Gastrocnemius medialis (tissue), 4 donors: ENCODE measurements around the gene RREB1.

Source experiments
- CTCF ChIP-seq, 5 experiments: fragments of 450-650 bp in 3 of 5; fragments of 200-600 bp in 2 of 5; sonication (generic) in 2 of 5; IDR thresholded peaks in 4 of 5; conservative IDR thresholded peaks in 1 of 5; 1 replicate in 4 of 5; 2 replicates in 1 of 5; pipeline ENCODE4 v1.5.1; 2016 to 2019; ENCODE audit warnings: antibody characterized with exemption in 5 of 5, mild to moderate bottlenecking in 3 of 5, moderate library complexity in 3 of 5
- POLR2A ChIP-seq, 2 donors: fragments of 450-650 bp; IDR thresholded peaks; one replicate each; pipeline ENCODE4 v1.6.1; 2017; ENCODE audit warnings: antibody characterized with exemption in 2 of 2, mild to moderate bottlenecking in 2 of 2, moderate library complexity in 2 of 2

- TF ChIP-seq POLR2A (IDR thresholded peaks at IDR 0.05) (no peak), CTCF (IDR thresholded peaks at IDR 0.05 in 4 of 5, conservative IDR thresholded peaks at IDR 0.05 in 1 of 5) (no peak)
Measured at GRCh38 chr6:7234547-7234946, 126.8 kb downstream of the RREB1 start.
